Measurements from ENCODE around the gene LRSAM1.

- TF ChIP-seq RCOR1 (IDR thresholded peaks at IDR 0.05; ENCODE audit: borderline replicate concordance in 1 of 2, low read depth in 2 of 2, low read length in 2 of 2) (0 out of 4 replicates have a peak, but pooled peaks of 1 of the 2 experiments have one; percentile 9), GTF2A2 (tag; IDR thresholded peaks at IDR 0.05) (no peak), ZNF77 (CRISPR knock-in tag; IDR thresholded peaks at IDR 0.05) (no peak), HNRNPUL1 (IDR thresholded peaks at IDR 0.05; ENCODE audit: low read length) (no peak), POLR2A (conservative IDR thresholded peaks at IDR 0.05) (no peak), NCOR1 (IDR thresholded peaks at IDR 0.05) (no peak), CBX3 (IDR thresholded peaks at IDR 0.05; ENCODE audit: borderline replicate concordance in 1 of 2, low read length in 2 of 2) (no peak), RAD21 (CRISPR knock-in tag; conservative IDR thresholded peaks at IDR 0.05 in 1 of 2, IDR thresholded peaks at IDR 0.05 in 1 of 2) (no peak)
- TF ChIP-seq, protein P1, sequence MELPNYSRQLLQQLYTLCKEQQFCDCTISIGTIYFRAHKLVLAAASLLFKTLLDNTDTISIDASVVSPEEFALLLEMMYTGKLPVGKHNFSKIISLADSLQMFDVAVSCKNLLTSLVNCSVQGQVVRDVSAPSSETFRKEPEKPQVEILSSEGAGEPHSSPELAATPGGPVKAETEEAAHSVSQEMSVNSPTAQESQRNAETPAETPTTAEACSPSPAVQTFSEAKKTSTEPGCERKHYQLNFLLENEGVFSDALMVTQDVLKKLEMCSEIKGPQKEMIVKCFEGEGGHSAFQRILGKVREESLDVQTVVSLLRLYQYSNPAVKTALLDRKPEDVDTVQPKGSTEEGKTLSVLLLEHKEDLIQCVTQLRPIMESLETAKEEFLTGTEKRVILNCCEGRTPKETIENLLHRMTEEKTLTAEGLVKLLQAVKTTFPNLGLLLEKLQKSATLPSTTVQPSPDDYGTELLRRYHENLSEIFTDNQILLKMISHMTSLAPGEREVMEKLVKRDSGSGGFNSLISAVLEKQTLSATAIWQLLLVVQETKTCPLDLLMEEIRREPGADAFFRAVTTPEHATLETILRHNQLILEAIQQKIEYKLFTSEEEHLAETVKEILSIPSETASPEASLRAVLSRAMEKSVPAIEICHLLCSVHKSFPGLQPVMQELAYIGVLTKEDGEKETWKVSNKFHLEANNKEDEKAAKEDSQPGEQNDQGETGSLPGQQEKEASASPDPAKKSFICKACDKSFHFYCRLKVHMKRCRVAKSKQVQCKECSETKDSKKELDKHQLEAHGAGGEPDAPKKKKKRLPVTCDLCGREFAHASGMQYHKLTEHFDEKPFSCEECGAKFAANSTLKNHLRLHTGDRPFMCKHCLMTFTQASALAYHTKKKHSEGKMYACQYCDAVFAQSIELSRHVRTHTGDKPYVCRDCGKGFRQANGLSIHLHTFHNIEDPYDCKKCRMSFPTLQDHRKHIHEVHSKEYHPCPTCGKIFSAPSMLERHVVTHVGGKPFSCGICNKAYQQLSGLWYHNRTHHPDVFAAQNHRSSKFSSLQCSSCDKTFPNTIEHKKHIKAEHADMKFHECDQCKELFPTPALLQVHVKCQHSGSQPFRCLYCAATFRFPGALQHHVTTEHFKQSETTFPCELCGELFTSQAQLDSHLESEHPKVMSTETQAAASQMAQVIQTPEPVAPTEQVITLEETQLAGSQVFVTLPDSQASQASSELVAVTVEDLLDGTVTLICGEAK (IDR thresholded peaks at IDR 0.05), result no peak
- TF ChIP-seq, protein P1 (CRISPR knock-in tag; IDR thresholded peaks at IDR 0.05), result no peak
- TF ChIP-seq, protein P2, sequence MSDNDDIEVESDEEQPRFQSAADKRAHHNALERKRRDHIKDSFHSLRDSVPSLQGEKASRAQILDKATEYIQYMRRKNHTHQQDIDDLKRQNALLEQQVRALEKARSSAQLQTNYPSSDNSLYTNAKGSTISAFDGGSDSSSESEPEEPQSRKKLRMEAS (CRISPR knock-in tag; IDR thresholded peaks at IDR 0.05), result no peak
- TF ChIP-seq, protein P3, sequence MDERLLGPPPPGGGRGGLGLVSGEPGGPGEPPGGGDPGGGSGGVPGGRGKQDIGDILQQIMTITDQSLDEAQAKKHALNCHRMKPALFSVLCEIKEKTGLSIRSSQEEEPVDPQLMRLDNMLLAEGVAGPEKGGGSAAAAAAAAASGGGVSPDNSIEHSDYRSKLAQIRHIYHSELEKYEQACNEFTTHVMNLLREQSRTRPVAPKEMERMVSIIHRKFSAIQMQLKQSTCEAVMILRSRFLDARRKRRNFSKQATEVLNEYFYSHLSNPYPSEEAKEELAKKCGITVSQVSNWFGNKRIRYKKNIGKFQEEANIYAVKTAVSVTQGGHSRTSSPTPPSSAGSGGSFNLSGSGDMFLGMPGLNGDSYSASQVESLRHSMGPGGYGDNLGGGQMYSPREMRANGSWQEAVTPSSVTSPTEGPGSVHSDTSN (CRISPR knock-in tag; IDR thresholded peaks at IDR 0.05; ENCODE audit: low read depth), result no peak
- TF ChIP-seq, protein P3 (tag; conservative IDR thresholded peaks at IDR 0.05; ENCODE audit: low read depth), result no peak
- TF ChIP-seq, protein P4, sequence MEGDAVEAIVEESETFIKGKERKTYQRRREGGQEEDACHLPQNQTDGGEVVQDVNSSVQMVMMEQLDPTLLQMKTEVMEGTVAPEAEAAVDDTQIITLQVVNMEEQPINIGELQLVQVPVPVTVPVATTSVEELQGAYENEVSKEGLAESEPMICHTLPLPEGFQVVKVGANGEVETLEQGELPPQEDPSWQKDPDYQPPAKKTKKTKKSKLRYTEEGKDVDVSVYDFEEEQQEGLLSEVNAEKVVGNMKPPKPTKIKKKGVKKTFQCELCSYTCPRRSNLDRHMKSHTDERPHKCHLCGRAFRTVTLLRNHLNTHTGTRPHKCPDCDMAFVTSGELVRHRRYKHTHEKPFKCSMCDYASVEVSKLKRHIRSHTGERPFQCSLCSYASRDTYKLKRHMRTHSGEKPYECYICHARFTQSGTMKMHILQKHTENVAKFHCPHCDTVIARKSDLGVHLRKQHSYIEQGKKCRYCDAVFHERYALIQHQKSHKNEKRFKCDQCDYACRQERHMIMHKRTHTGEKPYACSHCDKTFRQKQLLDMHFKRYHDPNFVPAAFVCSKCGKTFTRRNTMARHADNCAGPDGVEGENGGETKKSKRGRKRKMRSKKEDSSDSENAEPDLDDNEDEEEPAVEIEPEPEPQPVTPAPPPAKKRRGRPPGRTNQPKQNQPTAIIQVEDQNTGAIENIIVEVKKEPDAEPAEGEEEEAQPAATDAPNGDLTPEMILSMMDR (IDR thresholded peaks at IDR 0.05 in 2 of 3, conservative IDR thresholded peaks at IDR 0.05 in 1 of 3; ENCODE audit: insufficient read depth in 2 of 3, low read depth in 1 of 3, low read length in 3 of 3), result no peak
Observed at GRCh38 chr9:127541176-127541575, 89.9 kb downstream of the LRSAM1 start.

Measured in K562 (cell line).